HG03565 (cell line): ENCODE results near the gene PRKN.
"Not testable (repeated sequence)": the region's sequence is repeated elsewhere in the genome, so short reads cannot be mapped to it uniquely, and the experiment has no call there.

Experiments used
- ATAC-seq: cut with Tn5 transposase; IDR thresholded peaks from one replicate; pipeline ENCODE4 v1.9.1; 2021; ENCODE audit warnings: mild to moderate bottlenecking, moderate library complexity; ENCODE audit not compliant: unreplicated experiment

Gene PRKN

DNA sequence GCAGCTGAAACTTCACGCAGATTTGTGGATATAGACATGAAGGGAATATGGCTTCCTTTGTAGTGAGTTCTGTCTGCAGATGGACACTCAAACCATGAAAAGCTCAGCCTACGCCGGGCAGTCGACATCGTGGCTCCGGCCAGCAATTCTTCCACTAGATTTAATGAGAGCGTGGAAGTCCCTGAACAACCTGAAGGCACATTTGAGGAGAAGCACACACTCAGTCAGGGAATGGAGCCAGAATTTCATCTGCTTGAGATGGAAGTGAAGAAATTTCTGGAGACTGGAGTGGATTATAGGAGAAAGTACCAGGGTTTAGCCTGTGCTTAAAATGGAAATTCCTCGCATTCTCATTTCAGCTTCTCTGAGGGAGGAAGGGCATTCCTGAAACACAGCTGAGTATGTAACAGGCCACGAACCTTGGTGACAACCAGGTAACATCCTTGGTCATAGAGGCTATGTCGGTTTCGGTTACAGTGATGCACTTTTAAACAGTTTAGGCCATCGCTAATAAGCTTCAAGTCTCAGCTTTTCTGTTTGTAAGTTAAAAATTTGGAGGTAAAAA is 1373.2 kb downstream of the PRKN start:
- ATAC-seq: no peak

DNA sequence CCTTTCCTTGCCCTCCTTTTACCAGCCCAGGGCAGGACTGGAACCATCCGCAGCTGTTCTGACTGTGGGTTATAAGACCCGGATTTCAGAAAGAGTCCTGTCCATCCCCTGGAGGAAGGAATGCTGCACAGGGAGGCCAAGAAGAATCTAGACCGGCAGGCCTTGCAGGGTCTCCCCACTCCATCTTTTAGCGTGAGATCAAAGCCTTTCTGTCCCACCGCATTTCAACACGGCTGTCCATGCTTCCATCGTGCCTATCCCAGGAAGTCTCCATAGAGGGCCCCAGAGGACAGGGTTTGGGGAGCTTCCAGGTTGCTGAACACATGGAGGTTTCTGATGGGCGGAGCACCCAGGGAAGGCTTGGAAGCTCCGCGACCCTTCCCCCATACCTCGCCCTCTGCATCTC is 1374.4 kb downstream of the PRKN start:
- ATAC-seq: no peak

DNA sequence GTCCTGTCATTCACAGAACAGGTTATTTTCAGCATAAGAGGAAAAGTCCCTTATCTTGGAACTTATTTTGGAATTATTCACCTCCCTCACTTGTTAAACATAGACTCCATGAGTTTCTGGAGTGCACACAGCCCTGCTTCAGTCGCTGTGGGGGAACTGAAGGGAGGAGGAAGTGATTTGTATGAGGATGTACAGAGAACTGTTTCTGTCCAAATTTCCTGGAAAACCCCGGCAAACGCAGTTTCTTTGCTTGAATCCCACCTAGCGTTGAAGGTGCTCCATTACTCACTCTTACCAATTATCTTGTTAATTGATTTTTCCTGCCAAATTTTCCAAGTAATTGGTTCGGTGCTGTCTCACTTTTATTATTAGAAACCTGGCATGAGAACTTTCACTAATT is 1375.7 kb downstream of the PRKN start:
- ATAC-seq: no peak

DNA sequence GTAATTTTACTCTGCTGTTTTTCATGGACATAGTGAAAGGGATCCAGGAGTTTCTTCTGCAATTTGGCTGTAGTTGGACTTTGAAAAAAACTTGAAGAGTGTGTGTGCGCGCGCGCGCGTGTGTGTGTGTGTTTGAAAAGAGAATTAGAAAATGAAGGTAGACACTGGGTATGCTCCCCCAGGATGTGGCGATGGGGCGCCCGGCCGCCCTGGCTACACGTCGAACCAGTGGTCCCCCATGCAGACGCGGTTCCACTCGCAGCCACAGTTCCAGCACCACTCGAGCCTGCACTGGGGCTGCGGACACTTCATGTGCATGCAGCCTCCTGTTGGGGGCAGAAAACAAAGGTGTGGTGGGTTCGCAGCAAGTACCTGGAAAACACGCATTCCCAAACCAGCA is 1377.7 kb downstream of the PRKN start:
- no peak for ATAC-seq

DNA sequence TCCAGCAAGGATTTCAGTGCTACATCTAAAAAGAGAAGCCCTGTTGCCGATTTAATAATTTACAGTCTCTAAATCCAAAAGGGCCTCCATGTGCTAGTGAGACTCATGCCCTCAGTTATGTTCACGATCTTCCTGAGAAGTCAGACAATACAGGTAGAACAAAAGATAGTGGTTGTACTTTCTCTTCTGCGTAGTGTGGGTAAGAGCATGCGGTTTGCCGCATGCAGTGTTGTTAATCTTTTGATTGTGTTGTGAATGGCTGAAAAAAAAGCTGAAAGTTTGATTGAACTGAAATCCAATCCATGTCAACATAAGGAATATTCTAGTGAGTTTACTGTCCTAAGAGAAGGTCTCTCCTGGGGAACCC is 1379.0 kb downstream of the PRKN start:
- ATAC-seq: no peak

DNA sequence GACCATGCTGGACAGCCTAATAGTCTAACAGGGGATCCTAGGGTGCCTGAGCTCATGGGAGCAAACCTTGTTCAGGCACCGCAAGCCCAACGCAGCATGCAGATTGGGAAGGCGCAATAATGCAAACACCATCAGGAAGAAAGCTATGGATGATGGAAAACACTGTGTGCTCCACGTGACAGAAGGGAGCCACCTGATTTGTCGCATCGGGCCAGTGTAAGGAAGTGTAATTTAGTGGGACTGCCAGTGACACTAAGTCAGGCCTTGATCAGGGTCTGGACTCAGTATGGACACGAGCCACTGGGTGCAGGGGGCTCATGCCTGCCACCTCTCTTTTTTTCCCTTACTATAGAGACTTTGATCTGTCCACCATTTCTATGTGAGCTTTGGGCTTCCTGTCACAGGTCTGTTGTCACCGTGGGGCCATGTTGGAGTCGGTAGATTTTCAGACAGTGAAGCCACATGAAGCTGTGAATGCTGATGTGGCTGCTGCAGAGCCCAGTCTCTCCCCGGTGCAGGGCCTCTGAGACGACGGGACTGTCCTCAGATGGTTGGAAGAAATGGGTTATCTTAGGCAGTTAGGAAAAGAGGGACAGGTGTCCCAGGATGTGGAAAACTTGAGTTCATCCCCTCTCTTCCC is 1379.5 kb downstream of the PRKN start:
- no peak for ATAC-seq

DNA sequence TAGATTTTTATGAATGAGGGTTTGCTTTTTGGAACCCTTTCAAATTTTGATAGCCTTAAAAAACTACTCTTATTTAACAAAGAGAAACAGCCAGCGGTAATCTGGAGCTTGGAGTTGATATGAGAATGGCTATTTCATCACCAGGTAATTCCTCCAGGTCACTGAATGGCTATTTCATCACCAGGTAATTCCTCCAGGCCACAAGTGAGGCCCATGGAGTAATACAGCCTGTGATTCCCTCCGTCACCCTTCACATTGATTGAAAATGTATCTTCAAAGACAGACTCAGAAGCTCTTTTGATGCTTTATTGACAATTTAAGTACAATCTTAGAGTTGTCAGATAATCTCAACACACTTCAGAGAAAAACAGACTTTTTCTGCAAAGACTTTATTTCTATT is 1380.4 kb downstream of the PRKN start:
- ATAC-seq: no peak

DNA sequence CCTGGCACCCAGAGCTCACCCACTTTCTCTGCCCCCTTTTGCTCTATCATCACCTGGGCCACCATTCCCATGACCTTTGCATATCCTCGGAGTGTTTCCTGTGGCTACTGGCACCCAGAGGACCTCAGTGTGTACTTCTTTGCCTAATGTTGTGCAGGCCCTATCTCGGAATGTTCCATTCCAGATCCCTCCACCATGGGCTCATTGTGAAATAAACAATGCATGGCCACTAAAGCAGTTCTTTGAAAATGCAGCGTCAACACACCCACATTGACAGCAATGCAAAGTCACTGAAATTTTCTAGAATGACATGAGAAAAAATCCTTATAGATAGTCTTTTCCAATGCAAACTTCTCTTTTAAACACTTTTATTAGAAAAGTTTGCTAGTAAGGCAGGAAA is 1380.8 kb downstream of the PRKN start:
- no peak for ATAC-seq

DNA sequence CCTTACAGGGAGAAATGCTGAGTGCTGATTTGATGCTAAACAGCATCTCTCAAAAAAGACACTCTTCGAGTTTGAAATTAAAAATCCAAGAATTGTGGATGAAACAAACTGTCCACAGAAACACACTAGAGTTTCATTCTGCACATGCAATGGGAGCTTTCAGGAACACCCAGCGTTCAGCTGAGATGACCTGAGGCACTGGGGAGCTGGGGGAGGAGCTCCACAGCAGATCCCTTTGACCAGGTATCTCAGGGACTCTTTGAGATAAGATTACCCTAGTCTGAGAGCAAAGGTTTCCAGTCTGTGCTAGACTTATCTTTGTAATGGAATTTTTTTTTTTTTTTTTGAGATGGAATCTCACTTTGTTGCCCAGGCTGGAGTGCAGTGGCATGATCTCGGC is 1382.9 kb downstream of the PRKN start:
- no peak for ATAC-seq

DNA sequence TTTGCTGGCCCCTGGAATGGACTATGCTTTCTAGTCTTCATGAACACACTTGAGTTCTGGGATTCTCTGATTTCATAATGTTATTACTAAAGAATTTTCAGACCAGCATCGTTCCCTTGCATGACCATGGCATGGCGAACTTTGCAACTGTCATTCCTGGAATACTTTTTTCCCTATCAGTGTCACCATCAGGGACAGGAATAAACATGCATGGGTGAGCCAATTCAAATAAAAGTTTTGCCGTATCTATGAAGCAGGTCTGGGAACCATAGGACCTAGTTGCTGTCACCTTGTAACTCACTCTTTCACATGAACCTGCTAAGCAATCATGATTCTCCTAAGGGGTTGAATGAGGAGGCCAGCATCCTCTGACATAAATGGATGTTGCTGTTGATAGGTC is 1385.5 kb downstream of the PRKN start:
- no peak for ATAC-seq

DNA sequence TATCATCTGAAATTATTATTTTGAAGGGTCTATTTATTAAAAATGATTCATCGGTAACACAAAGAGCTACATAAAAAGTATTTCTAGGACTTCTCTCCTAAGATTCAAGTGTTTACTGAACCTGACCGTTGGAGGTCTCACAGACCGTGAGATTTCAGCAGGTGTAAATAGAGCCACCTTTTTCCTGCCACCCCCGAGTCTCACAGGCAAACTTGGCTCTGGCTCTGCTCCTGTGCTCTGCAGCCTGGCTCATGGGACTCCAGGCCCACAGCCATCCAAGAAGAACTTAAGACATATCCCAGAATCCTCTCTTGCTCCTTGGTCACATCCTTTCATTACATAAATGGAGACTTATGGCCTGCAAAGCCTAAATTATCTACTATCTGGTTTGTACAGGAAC is 1385.9 kb downstream of the PRKN start:
- no peak for ATAC-seq

DNA sequence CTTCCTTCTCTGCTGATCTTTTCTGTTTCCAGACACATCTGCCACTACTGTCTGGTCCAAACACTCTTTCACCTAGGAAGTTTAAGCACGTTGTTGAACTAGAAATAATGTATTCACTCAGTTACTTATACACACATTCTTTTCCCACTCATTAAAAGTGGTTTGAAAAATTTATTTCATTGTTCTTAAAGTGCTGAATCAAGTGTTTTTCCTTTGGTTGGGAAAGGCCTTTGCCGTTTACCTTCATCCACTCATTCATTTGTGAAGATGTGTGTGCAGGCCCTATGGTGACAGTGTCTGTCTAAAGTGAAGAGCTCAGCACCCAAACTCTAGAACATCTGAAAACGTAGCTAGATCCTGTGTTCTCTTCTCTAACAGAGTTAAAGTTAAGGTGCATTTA is 1389.6 kb downstream of the PRKN start:
- no peak for ATAC-seq

DNA sequence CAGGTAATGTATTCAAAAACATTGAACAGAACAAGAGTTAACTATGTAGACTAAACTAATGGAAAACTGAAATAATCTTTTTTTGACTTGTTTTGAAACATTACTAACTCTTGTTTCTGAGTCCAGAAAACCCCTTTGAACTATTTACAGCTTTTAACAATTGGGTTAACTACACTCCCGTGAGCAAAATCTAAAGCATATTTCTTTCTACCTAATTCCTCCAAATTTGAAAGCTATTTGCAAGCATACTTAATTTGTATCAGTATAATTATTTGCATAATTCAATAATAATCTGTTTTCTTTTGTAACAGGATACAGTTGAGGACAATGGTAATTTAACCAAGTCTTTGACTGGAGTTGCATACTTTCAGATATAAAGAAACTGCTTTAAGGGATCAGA is 1391.1 kb downstream of the PRKN start:
- ATAC-seq: no peak

DNA sequence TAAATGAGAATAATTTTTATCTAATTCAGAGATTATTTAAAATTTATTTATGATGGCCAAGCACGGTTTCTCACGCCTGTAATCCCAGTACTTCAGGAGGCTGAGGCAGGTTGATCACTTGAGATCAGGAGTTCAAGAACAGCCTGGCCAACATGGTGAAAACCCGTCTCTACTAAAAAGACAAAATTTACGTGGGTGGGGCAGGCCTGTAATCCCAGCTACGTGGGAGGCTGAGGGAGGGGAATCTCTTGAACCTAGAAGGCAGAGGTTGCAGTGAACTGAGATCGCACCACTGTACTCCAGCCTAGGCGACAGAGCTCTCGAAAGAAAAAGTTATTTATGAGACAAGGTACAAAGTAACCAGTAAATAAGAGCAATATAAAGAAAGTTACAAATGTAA is 1394.2 kb downstream of the PRKN start:
- no peak for ATAC-seq

DNA sequence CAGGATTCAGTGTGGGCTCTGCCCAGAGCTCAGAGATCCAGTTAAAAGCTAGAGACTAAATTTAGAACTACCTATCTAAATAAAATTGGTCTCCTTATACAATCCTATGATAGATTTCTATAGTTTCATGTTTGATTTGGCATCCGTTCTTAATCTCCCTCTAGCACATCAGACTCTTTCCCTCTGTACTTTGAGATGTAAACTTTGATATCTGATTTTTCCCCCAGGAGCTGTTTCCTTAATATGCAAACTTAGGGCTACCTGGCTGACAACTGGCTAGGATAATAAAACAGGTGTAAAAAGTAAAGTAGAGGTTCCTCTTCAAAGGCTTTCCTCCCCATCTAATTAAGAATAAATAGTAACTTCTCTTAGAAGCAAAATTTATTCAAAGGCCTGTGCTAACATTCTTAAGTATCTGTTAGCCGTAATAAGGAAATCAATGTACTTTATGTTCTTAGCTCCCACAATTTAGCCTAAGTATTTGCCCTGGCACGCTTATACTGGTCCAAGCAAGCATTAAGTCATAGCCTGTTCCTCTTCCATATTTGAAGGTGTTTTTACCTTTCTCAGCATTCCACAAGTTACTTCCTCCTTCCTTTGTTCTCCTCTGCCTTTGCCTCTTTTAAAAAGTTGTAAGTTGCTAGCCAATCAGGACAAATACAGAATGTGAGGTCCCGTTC is 1396.0 kb downstream of the PRKN start:
- ATAC-seq: not testable (repeated sequence)

DNA sequence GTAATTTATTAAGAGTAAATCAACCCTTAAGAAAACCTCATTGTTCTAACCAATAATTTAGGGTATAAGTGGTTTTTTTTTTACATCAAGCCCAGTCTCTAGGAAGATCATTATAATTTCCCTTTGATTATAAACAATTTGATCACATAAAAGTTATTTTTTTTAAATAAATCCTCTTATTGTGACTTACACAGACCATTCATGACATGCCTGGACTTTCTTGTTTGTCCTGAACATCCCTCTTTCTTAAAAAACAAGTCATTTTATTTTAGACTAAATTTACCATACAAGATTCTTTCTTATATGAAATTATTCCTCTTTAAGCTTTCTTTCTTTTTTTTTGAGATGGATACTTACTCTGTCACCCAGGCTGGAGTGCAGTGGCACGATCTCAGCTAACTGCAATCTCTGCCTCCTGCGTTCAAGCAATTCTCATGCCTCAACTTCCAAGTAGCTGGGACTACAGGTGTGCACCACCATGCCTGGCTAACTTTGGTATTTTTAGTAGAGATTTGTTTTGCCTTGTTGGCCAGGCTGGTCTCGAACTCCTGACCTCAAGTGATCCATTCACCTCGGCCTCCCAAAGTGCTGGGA is 1400.1 kb downstream of the PRKN start:
- no peak for ATAC-seq

DNA sequence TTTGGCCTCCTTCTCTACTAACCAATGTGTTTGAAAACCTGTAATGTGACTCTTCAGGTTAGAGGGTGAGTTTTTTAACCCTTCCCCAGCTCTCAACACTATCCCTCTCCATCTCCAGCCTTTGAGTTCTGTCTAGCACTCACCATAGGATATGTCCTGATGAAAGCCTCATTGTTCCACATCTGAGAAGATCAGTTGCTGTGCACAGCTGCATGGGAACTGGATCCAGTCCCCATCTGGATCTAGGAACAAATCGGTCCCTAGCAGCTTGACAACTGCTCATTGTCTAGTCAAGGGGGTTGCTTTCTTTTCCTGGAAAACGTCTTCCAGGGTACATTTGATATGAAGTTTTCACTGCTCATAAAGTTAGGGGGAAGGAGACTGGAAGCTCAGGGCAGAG is 1408.3 kb downstream of the PRKN start:
- ATAC-seq: no peak

DNA sequence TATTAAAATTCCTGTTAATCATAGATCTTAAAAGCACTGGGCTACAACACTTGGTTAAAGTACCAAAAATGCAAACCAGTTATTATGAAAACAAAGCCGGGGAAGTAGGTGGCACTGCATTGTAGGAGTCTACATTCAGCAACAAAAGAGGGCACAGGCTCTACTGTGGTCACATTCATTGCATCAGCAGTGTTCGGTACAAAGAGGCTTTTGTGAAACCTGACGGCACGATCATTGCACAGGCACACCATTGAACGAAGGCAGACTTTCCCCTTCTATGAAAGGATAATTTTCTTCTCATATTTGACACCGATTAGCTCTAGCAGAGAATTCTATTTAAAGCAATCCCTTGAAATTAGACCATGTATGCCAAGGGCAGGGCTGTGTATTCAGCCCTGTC is 1409.1 kb downstream of the PRKN start:
- no peak for ATAC-seq

DNA sequence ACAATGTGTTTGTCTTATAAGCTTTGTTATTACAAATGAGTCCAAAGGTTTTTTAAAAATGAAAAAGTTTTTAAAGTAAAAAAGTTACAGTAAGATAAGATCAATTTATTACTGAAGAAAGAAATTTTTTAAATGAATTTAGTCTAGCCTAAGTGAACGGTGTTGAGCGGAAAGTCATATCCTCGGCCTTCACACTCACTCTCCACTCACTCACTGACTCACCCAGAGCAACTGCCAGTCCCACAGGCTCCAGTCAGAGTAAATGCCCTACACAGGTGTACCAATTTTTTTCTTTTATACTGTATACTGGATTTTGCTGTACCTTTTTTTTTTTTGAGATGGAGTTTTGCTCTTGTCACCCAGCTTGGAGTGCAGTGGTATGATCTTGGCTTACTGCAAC is 1411.0 kb downstream of the PRKN start:
- no peak for ATAC-seq

DNA sequence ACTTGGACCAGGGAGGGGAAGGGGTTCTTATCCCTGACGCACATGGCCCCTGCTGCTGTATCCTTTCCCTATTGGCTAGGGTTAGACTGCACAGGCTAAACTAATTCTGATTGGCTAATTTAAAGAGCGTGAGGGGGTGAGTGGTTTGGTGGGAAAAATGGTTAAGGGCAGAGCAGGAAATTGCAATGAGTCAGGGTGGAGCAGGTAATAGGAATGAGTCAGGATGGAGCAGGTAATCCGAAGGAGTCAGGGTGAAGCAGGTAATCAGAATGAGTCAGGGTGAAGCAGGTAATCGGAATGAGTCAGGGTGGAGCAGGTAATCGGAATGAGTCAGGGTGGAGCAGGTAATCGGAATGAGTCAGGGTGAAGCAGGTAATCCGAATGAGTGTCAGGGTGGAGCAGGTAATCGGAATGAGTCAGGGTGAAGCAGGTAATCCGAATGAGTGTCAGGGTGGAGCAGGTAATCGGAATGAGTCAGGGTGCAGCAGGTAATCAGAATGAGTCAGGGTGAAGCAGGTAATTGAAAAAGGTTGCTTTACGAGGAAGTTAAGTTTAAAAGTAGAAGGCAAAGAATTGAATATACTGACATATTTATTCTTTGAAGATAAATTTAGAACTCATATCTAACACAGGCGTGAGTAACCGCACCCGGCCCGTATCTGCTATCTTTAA is 1412.2 kb downstream of the PRKN start:
- not testable (repeated sequence) for ATAC-seq

DNA sequence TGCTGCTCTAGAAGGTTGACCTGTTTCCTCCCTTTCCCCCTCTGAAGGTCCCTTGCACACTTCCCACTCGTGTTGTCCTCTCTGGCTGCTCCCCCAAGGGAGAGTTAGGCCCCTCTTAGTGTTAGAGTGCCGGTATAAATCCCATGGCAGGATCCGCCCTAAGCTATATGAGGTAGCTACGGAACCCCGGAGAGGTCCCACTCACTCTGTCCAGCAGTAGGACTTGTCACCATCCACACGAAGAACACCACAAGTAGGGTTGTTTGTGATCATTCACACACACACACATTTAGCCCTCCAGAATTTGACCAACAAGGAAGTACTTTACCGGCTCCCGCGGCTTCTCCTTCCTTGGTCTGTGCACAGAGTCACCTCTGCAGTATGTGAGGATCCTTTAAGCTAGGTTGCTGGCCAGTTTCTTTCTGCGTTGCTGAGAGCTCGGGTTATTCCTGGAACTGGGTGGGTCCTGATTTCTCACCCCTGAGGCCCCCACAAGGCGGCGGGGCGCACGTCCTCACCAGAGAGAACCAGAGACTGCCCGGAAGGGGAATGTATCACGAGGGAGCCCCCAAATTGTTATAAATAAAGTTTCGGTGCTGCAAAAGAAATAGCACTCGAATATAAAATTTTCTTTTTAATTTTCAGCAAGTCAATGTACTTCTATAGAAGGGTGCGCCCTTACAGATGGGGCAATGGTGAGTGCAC is 1412.9 kb downstream of the PRKN start:
- ATAC-seq: not testable (repeated sequence)
